Stomach (tissue), 9 donors: ENCODE results near the gene SEMA5A. TPM values are rescaled to one million over a fixed set of nuclear protein-coding genes. Genes with fewer than 3 reads are reported as not detected.

Experiments used
- DNase-seq, 2 donors: peaks; one replicate each; pipeline versions ENCODE4 v3.0.0 to v3.0.0-alpha.2; 2013 to 2019
- H3K27ac ChIP-seq, 5 donors: fragments of 200-600 bp in 4 of 5; sonication (generic) in 4 of 5; one replicate each; pipeline ENCODE4 v1.5.1; 2013 to 2019; ENCODE audit warnings: mild to moderate bottlenecking in 1 of 5, moderate library complexity in 1 of 5
- H3K27me3 ChIP-seq, 3 donors: fragments of 200-600 bp; sonication (generic); one replicate each; pipeline ENCODE4 v1.5.1; 2017 to 2019; ENCODE audit warnings: mixed run types in 1 of 3
- H3K36me3 ChIP-seq, 4 donors: fragments of 200-600 bp; sonication (generic); 1 replicate in 3 of 4; 2 replicates in 1 of 4; pipeline ENCODE4 v1.5.1; 2016 to 2019
- H3K4me1 ChIP-seq, 4 donors: fragments of 200-600 bp; sonication (generic); one replicate each; pipeline ENCODE4 v1.5.1; 2016 to 2019
- H3K4me3 ChIP-seq, 4 donors: fragments of 200-600 bp; sonication (generic) in 3 of 4; one replicate each; pipeline ENCODE4 v1.5.1; 2016 to 2019; ENCODE audit warnings: mild to moderate bottlenecking in 1 of 4
- H3K9me3 ChIP-seq, 4 donors: fragments of 200-600 bp; sonication (generic); one replicate each; pipeline ENCODE4 v1.5.1; 2016 to 2019
- CTCF ChIP-seq, 7 experiments: fragments of 450-650 bp in 4 of 7; fragments of 200-600 bp in 3 of 7; sonication (generic) in 3 of 7; IDR thresholded peaks; one replicate each; pipeline ENCODE4 v1.5.1; 2016 to 2019; ENCODE audit warnings: antibody characterized with exemption in 7 of 7, control low read depth in 2 of 7, mild to moderate bottlenecking in 1 of 7
- EP300 ChIP-seq: sonication (generic); formaldehyde crosslinking; IDR thresholded peaks from one replicate; pipeline ENCODE4 v1.6.1; 2017; ENCODE audit warnings: antibody characterized with exemption
- POLR2A ChIP-seq, 4 donors: fragments of 450-650 bp; IDR thresholded peaks; one replicate each; pipeline ENCODE4 v1.6.1; 2016; ENCODE audit warnings: antibody characterized with exemption in 4 of 4, control low read depth in 2 of 4, mild to moderate bottlenecking in 1 of 4, moderate library complexity in 1 of 4
- POLR2AphosphoS5 ChIP-seq, 3 donors: sonication (generic); formaldehyde crosslinking; IDR thresholded peaks; one replicate each; pipeline ENCODE4 v1.6.1; 2016; ENCODE audit warnings: antibody characterized with exemption in 3 of 3
- WGBS, 5 donors: extraction: QIAGEN DNeasy Blood & Tissue Kit in 3 of 5; methylation state at CpG; one replicate each; pipeline versions ENCODE4 v1.1.5 to v1.1.7; 2013 to 2018; 5-methylcytosine and 5-hydroxymethylcytosine counted together
- intact Hi-C: fragments of 100-400 bp; cut with DNase I; formaldehyde crosslinking; loops from one replicate; pipeline ENCODE4 v1.15.1; 2023; ENCODE audit warnings: low total_unique reads
- polyA plus RNA-seq, 3 donors: library from polyadenylated mRNA; stranded (reverse); fragments of 200-250 nt; gene quantifications; one replicate each; pipeline ENCODE4 v1.2.3, GENCODE V29; 2013
- total RNA-seq, 5 donors: library from RNA; depleted of rRNA; stranded (reverse); fragments of >200 nt; gene quantifications; one replicate each; pipeline versions ENCODE4 v1.1.0 to v1.2.3, GENCODE V29; 2014 to 2016
- donor health status: healthy with polysubstance abuse.
- donor health status: Bipolar disorder and iron deficiency.
- donor health status: healthy.

SEMA5A gene
- total and polyA plus RNA-seq, 8 donors: 0.62 to 26.4 (median 3.2) TPM

- Histone ChIP-seq H3K4me1 (no peaks in the 10 kb centered on the region), H3K36me3 (no peaks in the 10 kb centered on the region), H3K9me3 (peaks cover 0 to 8% (median 0%) of the 10 kb centered on the region in 4 donors), H3K4me3 (no peak overlapping the region), H3K27ac (no peak overlapping the region), H3K27me3 (no peaks in the 10 kb centered on the region)
- intact Hi-C loops: no loop called here
- TF ChIP-seq CTCF (IDR thresholded peaks at IDR 0.05) (no peak), EP300 (no peak)
- WGBS, 5 donors: 87 to 94% (median 90%) methylated on average over 3 of the region's 3 CpGs
- DNase-seq: no peak
Observed at GRCh38 chr5:9282211-9282610, 263.7 kb downstream of the SEMA5A start.

GRCh38 chr5:9279774-9280173 lies 266.1 kb downstream of the SEMA5A start:
- DNase-seq: no peak
- H3K9me3 ChIP-seq: peaks cover 0 to 8% (median 0%) of the 10 kb centered on the region in 4 donors
- H3K27me3 ChIP-seq: no peaks in the 10 kb centered on the region
- H3K4me1 ChIP-seq: no peaks in the 10 kb centered on the region
- intact Hi-C loops: no loop called here
- no peak for TF ChIP-seq CTCF (IDR thresholded peaks at IDR 0.05)
- TF ChIP-seq EP300: no peak
- no peak for TF ChIP-seq POLR2A (IDR thresholded peaks at IDR 0.05)
- TF ChIP-seq POLR2AphosphoS5 (IDR thresholded peaks at IDR 0.05): no peak
- H3K36me3 ChIP-seq: no peaks in the 10 kb centered on the region
- H3K4me3 ChIP-seq: no peak overlapping the region
- no peak overlapping the region for H3K27ac ChIP-seq
- WGBS, 5 donors: 6 to 97% (median 85%) methylated on average over 1 of the region's 1 CpG

- intact Hi-C loops: no loop called here
- 71 to 96% (median 85%) methylated on average over 3 of the region's 3 CpGs for WGBS, 5 donors
- peaks cover 0 to 11% (median 0%) of the 10 kb centered on the region in 4 donors for H3K9me3 ChIP-seq
- no peaks in the 10 kb centered on the region for H3K36me3 ChIP-seq
- no peaks in the 10 kb centered on the region for H3K4me1 ChIP-seq
- no peak for DNase-seq
- H3K27ac ChIP-seq: no peak overlapping the region
- TF ChIP-seq POLR2AphosphoS5 (IDR thresholded peaks at IDR 0.05): no peak
- TF ChIP-seq POLR2A (IDR thresholded peaks at IDR 0.05): no peak
- no peak for TF ChIP-seq EP300
- TF ChIP-seq CTCF (IDR thresholded peaks at IDR 0.05): no peak
- H3K27me3 ChIP-seq: no peaks in the 10 kb centered on the region
- no peak overlapping the region for H3K4me3 ChIP-seq
Observed at GRCh38 chr5:9278921-9279603, 266.8 kb downstream of the SEMA5A start.

GRCh38 chr5:9269014-9269413 lies 276.9 kb downstream of the SEMA5A start:
- Histone ChIP-seq H3K9me3 (peaks cover 0 to 15% (median 0%) of the 10 kb centered on the region in 4 donors), H3K27me3 (no peaks in the 10 kb centered on the region), H3K4me3 (no peak overlapping the region), H3K36me3 (no peaks in the 10 kb centered on the region), H3K4me1 (no peaks in the 10 kb centered on the region), H3K27ac (no peak overlapping the region)
- intact Hi-C loops: no loop called here
- DNase-seq: no peak
- no peak for TF ChIP-seq POLR2AphosphoS5 (IDR thresholded peaks at IDR 0.05)
- TF ChIP-seq EP300: no peak
- no peak for TF ChIP-seq POLR2A (IDR thresholded peaks at IDR 0.05)
- TF ChIP-seq CTCF (IDR thresholded peaks at IDR 0.05): no peak
- WGBS, 5 donors: 70 to 84% (median 82%) methylated on average over 4 of the region's 4 CpGs
